ENCODE data around the gene HINFP.

HINFP gene, protein sequence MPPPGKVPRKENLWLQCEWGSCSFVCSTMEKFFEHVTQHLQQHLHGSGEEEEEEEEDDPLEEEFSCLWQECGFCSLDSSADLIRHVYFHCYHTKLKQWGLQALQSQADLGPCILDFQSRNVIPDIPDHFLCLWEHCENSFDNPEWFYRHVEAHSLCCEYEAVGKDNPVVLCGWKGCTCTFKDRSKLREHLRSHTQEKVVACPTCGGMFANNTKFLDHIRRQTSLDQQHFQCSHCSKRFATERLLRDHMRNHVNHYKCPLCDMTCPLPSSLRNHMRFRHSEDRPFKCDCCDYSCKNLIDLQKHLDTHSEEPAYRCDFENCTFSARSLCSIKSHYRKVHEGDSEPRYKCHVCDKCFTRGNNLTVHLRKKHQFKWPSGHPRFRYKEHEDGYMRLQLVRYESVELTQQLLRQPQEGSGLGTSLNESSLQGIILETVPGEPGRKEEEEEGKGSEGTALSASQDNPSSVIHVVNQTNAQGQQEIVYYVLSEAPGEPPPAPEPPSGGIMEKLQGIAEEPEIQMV

DNA sequence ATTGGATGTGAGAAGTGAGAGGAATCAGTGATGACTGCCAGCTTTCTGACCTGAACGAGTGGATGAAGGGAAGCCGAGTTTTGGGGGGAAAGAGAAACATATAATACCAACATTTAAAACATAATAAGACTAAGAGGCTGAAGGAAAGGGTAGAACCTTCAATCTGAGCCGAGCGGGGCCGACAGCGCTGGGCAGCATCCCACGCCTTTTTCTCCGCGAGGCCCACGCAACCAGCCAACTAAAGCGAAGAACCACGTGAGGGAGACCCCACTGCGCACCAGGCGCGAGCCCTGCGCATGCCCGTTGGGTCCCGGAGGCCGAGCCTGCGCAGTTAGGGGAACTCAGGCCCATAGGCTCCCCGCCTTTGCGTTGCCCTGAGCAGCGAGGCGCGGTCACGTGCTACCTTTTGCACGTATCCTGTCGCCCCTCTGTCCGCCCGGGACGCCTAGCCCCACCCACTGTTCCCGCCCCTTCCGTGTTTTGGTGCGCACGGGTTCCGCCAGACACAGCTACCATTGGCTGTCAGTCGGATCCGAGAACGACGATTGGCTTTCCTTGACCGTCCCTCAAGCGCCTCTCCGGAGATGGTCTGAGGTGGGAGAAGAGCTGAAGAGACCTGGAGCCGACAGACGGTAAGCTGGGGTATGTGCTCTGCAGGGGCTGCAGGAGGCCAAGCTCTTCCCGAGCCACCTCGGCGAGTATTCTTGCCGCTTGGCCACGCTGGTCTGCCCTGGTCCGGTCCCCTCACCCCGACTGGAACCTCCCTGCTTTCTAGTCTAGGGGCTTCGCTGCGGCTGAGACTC, at the start of gene HINFP:
Gene HINFP (plus strand): TSS at position 573 of the 803 bp plus-strand sequence. CDS start 5,365 bp downstream, outside the sequence.
- DNase-seq (ENCODE audit: low read depth): peak; percentile 99

DNA sequence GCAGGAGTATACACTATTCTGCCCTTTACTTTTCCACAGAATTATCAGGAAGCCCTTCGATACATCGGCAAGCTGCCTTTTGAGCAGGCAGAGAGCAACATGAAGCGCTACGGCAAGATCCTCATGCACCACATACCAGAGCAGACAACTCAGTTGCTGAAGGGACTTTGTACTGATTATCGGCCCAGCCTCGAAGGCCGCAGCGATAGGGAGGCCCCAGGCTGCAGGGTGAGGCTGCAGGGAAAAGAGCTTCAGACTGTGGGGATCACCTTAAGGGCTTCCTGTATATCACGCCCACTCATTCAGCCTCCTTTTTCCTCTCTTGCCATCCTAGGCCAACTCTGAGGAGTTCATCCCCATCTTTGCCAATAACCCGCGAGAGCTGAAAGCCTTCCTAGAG, 43.5 kb upstream of the HINFP start:
- DNase-seq (ENCODE audit: low read depth): no peak

DNA sequence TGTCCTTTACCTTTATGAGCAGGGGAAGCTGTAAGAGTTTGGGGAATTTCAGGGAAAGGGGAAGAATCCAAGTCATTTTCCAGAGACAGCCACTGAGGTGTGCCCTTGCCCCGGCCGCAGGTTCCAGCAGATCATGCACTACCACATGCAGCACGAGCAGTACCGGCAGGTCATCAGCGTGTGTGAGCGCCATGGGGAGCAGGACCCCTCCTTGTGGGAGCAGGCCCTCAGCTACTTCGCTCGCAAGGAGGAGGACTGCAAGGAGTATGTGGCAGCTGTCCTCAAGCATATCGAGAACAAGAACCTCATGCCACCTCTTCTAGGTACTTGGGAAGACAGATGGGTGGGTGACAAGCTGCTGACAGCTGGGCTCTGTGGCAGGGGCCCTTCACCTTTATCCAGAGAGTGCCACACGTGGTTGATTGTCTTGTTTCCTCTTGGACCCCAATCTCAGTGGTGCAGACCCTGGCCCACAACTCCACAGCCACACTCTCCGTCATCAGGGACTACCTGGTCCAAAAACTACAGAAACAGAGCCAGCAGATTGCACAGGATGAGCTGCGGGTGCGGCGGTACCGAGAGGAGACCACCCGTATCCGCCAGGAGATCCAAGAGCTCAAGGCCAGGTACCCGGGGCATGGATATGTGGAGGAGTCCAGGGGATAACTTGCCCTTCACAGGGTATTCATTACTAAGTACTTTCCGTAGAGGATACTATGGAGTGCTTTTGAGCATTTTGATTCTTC, 42.5 kb upstream of the HINFP start:
- DNase-seq (ENCODE audit: low read depth): no peak

DNA sequence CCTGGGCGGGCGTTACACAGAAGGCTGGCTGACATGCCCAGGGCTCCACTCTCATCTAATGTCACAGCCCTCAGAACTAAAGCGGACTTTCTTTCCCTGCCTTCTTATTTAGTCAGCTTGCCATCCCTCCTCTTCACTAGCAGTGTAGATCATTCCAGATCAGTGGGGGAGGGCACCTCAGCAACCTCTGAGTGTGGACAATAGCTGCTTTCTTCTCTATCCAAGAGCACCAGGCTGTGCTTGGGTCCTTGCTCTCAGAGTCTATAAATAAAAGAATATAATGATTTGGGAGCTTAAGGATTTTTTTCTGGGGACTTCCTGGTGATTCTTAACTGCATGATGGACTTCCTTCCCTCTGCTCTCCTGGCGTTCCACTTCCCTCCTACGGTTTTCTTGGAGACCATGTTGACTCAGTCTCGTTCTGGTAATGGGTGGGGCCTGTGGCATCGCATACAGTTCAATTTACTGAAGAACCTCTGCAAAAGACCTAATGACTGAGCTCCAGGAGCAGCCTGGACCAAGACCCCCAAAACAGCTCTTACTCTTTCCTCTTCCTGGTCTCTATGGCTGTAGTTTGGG, 39.6 kb upstream of the HINFP start:
- DNase-seq (ENCODE audit: low read depth): no peak

DNA sequence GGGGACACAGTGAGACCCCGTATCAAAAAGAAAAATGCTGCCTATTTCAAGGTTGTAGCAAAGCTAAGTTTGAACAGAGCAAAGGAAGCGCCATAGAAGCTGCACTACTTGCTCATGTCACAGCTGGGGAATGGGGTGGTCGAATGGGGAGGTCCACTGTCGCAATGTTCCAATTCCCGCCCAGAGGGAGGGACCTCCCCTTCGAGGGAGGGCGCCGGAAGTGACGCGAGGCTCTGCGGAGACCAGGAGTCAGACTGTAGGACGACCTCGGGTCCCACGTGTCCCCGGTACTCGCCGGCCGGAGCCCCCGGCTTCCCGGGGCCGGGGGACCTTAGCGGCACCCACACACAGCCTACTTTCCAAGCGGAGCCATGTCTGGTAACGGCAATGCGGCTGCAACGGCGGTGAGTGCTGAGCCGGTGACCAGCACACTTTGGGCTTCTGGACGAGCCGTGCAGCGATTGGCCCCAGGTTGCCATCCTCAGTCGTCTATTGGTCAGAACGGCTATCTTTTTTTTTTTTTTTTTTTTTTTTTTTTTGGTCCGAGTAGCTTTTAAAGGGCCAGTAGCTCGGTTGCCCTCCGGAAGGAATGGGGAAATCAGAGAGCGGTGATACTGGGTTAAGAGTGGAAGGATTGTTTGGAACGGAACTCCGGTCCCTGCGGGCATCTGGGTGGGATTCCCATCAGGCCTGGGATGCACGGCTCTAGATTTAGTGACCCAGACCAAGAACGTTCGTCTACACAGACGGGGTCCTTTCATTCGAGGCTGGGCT, 36.5 kb upstream of the HINFP start, which contains the start of gene HMBS:
Gene HMBS (plus strand): TSS at position 219 of the 774 bp plus-strand sequence. CDS start 153 bp downstream, at position 372.
- peak; percentile 96 for DNase-seq (ENCODE audit: low read depth)

DNA sequence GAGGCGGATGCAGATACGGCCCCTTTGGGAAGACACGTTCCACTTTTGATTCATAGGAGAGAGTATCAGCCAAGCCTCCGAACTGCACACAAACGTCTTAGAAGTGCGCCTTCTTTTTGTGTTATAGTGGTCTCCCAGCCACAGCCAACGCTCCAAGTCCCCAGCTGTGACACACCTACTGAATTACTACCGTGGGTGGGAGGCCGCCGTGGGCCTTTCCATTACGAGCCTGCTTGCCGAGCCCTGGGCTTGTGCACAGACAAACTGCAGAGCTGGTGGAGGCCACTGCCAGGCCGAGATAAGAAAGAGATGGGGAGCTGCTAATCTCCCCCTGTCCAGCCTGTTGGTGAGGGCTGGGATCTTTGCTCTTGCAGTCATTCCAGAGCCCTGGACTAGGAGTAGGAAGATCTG, 35.9 kb upstream of the HINFP start:
- DNase-seq (ENCODE audit: low read depth): no peak

DNA sequence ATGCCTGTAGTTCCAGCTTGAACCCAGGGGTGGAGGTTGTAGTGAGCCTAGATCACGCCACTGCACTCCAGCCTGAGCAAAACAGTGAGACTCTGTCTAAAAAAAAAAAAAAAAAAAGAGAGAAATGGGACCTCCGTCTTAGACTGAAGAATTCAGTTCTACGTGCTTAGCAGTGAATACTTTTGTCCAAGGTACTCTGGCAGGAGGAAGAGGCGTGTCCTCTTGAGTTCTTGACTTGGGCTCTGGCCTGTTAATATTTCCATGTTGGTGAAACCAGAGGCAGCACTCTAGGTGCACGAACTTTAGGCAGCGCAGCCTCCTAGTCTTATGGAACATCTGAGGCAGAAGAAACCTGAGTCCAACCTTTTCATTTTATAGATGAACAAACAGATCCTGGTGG, 34.3 kb upstream of the HINFP start:
- no peak for DNase-seq (ENCODE audit: low read depth)

DNA sequence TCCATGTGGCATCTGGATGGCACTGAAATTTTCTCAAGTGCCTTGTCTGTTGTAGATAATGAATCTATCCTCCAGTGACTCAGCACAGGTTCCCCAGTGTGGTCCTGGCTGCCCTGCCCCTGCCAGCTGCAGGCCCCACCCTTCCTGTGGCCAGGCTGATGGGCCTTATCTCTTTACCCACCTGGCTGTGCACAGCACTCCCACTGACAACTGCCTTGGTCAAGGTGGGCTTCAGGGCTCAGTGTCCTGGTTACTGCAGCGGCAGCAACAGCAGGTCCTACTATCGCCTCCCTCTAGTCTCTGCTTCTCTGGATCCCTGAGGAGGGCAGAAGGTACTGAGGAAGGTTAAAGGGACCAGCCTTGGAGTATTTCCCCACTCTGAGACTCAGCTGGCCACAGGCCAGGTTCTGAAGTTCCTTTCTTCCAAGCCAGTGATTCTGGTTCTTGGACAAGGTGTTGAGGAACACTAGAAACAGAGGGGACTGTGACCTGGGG, 33.6 kb upstream of the HINFP start:
- DNase-seq (ENCODE audit: low read depth): no peak

DNA sequence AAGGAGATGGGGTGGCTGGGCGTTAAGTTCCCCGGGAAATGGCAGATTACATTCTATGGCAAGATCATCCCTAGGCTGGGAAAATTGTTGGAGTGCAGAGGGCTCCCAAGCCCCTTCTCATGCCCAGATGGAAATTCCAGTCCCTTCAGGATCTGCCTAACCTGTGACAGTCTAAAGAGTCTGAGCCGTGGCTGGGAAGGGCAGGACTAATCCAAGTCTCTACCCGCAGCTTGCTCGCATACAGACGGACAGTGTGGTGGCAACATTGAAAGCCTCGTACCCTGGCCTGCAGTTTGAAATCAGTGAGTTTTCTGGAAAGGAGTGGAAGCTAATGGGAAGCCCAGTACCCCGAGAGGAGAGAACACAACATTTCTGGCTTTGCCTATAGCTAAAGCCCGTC, 33.0 kb upstream of the HINFP start:
- DNase-seq (ENCODE audit: low read depth): no peak

DNA sequence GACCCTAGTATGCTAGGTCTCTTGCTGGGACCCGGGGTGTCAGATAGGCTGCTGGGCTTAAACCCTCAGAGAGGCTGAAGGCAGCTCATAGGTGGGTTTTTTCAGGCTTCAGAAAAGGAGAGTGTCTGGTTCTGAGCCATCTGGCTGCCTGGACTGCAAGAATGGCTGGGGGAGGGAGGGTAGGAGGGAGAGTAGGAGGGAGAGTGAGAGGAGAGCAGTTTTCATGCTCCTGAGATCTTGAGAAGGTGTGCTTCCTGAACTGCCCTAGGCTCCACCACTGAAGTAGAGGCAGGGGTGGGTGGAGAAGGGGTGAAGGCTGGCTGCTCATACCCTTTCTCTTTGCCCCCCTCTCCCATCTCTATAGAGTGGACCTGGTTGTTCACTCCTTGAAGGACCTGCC, 32.1 kb upstream of the HINFP start:
- no peak for DNase-seq (ENCODE audit: low read depth)

DNA sequence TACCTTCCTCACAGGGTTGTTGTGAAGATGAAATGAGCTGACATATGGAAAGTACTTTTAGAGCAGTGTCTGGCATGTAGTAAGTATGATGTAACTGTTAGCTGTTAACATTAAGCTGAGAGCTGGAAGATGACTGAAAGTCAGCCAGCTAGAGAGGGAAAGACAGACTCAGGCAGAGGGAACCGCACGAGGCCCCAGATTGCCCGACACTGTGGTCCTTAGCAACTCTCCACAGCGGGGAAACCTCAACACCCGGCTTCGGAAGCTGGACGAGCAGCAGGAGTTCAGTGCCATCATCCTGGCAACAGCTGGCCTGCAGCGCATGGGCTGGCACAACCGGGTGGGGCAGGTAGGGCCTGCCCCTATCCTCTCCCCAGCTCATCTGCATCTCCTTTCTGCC, 30.2 kb upstream of the HINFP start:
- peak; percentile 8 for DNase-seq (ENCODE audit: low read depth)

DNA sequence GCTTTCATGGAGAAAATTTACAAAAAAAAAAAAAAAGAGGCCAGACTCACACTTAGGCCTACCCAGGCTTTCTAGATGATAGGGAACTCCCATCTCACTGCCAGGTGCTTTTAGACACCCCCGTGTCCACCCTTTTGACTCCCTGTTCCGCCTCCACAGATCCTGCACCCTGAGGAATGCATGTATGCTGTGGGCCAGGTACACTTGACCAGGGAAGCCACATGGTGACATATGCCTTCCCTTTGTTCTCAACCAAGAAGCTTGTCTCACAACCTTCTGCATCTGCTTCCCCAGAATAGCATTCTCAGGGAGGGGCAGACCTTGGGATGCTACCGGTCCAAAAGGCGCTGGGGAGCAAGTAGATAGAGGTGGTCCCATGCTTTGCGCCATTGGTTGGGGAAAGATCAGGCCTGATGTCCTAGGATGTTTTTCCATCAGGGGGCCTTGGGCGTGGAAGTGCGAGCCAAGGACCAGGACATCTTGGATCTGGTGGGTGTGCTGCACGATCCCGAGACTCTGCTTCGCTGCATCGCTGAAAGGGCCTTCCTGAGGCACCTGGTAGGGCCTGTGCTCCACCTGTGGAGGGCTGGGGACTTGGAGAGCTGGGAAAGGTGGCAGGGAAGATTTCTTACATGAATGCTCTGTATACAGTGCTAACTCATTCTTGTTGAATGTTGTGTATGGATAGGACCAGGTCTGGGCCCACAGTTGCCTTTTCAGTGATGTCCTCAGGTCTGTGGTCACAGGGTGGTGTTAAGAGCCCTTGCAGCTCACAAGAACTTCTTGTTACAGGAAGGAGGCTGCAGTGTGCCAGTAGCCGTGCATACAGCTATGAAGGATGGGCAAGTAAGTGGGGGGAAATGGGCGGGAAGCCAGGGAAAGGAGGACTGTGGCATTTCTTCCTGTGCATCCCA, 29.2 kb upstream of the HINFP start:
- DNase-seq (ENCODE audit: low read depth): peak; percentile 18

DNA sequence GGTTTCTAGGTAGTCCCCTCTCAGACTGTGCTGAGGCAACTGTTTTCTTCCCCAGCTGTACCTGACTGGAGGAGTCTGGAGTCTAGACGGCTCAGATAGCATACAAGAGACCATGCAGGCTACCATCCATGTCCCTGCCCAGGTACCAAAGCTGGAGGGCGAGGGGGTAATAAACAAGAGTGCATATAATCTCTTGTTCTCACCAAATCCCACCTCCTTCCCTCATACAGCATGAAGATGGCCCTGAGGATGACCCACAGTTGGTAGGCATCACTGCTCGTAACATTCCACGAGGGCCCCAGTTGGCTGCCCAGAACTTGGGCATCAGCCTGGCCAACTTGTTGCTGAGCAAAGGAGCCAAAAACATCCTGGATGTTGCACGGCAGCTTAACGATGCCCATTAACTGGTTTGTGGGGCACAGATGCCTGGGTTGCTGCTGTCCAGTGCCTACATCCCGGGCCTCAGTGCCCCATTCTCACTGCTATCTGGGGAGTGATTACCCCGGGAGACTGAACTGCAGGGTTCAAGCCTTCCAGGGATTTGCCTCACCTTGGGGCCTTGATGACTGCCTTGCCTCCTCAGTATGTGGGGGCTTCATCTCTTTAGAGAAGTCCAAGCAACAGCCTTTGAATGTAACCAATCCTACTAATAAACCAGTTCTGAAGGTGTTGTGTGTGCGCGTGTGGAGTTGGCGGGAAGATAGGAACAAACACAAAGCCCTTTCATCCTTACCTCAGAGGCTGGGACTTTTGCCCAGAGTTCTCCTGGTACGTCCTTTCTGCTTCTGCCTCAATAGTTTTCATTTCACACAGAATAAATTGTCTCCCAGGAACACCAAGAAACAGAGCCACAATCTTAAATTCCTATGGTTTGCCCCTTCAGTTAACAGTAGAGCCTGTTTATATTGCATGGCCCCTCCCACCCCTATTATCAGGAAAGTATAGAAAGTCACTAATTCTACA, 28.2 kb upstream of the HINFP start:
- DNase-seq (ENCODE audit: low read depth): peak; percentile 20

DNA sequence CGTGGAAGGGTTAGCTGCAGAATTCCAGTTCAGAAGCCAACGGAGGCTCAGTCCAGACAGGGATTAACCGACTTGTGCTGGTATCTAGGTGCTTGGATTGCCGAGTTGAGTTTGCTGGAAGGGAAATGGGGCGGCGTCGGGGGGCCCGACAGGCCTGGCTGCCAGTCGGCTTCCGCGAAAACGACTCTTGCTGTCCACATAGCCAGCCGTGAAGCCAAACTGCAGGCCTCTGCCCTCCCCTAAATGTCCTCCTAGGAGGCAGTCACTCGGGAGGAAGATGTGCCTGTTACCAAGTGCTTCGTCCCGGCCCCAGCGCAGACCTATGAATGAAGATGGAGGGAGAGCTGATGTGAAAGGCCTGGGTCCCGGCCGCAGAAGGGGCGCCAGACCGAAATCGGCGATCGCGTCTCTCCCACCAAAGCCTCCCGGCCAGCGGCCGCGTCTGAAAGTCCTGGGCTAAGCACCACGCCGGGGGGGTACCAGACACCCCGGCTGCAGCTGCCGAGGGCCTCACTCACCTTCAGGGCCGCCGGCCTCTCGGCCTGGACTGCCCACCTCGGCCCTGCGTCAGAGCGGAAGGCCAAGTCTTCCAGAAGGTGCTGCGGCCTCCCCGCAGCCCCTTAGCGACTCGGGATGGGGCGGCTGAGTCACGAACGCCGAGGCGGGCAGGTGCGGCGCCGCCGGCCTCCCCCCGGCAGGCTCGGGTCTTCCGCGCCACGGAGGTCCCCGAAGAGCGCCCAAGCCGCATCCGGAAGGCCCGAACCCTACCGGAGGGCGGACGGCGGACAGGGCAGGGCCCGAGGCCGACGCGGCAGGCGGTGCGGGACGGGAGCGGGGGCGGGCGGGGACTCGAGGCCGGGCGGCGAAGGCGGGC, 27.2 kb upstream of the HINFP start:
- DNase-seq (ENCODE audit: low read depth): peak; percentile 63

DNA sequence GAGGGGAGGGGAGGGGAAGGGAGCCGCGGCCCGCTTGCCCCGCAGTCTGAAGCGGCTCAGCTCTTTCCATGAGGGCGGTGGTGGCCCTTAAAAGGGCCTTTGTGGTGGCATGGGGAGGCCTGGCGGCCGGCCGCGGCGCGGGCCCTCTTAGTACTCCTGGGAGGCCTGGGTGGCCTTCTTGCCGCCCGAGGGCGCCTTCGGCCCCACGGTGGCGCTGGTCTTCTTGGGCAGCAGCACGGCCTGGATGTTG, 26.6 kb upstream of the HINFP start:
- DNase-seq (ENCODE audit: low read depth): peak; percentile 88

DNA sequence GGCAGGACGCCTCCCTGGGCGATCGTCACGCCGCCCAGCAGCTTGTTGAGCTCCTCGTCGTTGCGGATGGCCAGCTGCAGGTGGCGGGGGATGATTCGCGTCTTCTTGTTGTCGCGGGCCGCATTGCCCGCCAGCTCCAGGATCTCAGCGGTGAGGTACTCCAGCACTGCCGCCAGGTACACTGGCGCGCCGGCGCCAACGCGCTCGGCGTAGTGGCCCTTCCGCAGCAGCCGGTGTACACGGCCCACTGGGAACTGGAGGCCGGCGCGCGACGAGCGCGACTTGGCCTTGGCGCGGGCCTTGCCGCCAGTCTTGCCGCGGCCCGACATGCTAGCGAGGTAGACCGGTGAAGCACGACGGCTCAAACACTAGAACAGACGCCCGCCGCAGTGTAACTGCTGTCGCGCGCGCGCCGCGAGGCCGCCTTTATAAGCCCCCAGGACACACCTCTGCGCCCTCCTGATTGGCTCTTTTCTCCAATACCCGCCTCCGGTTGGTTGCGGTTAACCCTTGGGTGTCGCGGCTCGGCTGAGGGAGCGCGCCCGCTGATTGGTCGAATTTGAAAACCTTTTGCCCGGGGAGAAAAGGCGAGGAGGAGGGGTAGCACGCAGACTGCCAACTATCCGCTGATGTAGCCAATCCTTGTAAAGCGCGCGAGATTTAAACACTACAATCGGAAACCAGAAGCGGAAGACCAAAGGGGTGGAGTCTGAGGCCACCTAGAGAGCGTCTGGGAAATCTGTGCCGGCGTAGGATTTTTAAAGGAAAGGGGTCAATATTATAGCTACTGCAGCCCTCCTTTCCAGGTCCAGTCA, 26.1 kb upstream of the HINFP start:
- peak; percentile 100 for DNase-seq (ENCODE audit: low read depth)

DNA sequence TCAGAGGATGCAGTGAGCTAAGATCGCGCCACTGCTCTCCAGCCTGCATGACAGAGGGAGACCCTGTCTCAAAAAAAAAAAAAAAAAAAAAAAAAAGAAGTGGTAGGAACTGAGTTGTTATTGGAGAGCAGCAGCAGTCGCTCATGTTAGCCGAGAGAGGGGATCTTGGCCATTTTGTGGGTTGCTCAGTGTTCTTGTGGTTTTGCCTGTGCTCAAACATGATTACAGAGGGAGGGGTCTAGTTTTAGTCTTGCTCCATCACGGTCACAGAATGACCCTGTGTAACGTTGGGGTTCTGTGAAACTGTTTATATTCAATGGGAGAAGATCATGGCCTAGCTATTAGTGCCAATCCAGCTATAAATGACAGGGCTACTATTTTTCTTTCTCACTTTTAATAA, 21.7 kb upstream of the HINFP start:
- DNase-seq (ENCODE audit: low read depth): no peak
